HepG2 (cell line): ENCODE results near the gene POU2AF2. TPM values are rescaled to one million over a fixed set of nuclear protein-coding genes. Genes with fewer than 3 reads are reported as not detected.

Experiments
- GATAD1 ChIP-seq: IDR thresholded peaks from 2 replicates; pipeline ENCODE4 v1.6.1; 2016; ENCODE audit warnings: missing genetic modification reagents, missing compliant biosample characterization
- GTF3A ChIP-seq: sonication (generic); formaldehyde crosslinking; conservative IDR thresholded peaks from 2 replicates; pipeline ENCODE4 v1.4.0; 2020; ENCODE audit warnings: mild to moderate bottlenecking, missing genetic modification reagents
- HNF4G ChIP-seq, 2 experiments: sonication (generic) in 1 of 2; formaldehyde crosslinking in 1 of 2; IDR thresholded peaks; 2 replicates each; pipeline versions ENCODE4 v1.4.0 to v1.6.1; 2011 to 2020; ENCODE audit warnings: borderline replicate concordance in 2 of 2, low read depth in 2 of 2, mild to moderate bottlenecking in 2 of 2, low read length in 1 of 2, missing genetic modification reagents in 1 of 2, moderate library complexity in 1 of 2
- HNRNPUL1 ChIP-seq: fragments of 200-400 bp; formaldehyde crosslinking; IDR thresholded peaks from 2 replicates; pipeline ENCODE4 v1.6.1; 2017; ENCODE audit warnings: low read depth, mild to moderate bottlenecking, low read length, moderate library complexity
- PHB2 ChIP-seq: fragments of 450-650 bp; IDR thresholded peaks from 2 replicates; pipeline ENCODE4 v1.6.1; 2018; ENCODE audit not compliant: partially characterized antibody
- SRSF9 ChIP-seq: fragments of 200-400 bp; formaldehyde crosslinking; IDR thresholded peaks from 2 replicates; pipeline ENCODE4 v1.6.1; 2018; ENCODE audit warnings: borderline replicate concordance, mild to moderate bottlenecking, low read depth, low read length; ENCODE audit not compliant: insufficient read depth, poor library complexity, severe bottlenecking
- YEATS4 ChIP-seq: sonication (generic); formaldehyde crosslinking; IDR thresholded peaks from 2 replicates; pipeline ENCODE4 v1.4.0; 2020; ENCODE audit warnings: missing genetic modification reagents, borderline replicate concordance
- ZMYM4 ChIP-seq: sonication (generic); formaldehyde crosslinking; IDR thresholded peaks from 2 replicates; pipeline ENCODE4 v1.8.1; 2023; ENCODE audit warnings: mild to moderate bottlenecking, missing genetic modification reagents
- ZNF331 ChIP-seq: sonication (generic); formaldehyde crosslinking; IDR thresholded peaks from 2 replicates; pipeline ENCODE4 v1.4.0; 2020; ENCODE audit warnings: missing genetic modification reagents
- ZNF773 ChIP-seq: sonication (generic); formaldehyde crosslinking; IDR thresholded peaks from 2 replicates; pipeline ENCODE4 v1.4.0; 2020; ENCODE audit warnings: missing genetic modification reagents, borderline replicate concordance
- ZSCAN30 ChIP-seq: sonication (generic); formaldehyde crosslinking; IDR thresholded peaks from 2 replicates; pipeline ENCODE4 v1.5.0; 2020; ENCODE audit warnings: mild to moderate bottlenecking, missing genetic modification reagents
- polyA plus RNA-seq, 8 experiments: library from polyadenylated mRNA; depleted of rRNA in 3 of 8; stranded (reverse) in 7 of 8; unstranded in 1 of 8; fragments of >200 nt; fragmentation: Illumina TruSeq in 4 of 8; extraction: Trizol in 4 of 8; gene quantifications; 2 replicates each; pipeline versions ENCODE4 v1.2.1 to v1.2.3, GENCODE V29; 2011 to 2016; ENCODE audit warnings: low read depth in 4 of 8, missing spikeins in 1 of 8, mixed read lengths in 1 of 8; ENCODE audit not compliant: insufficient read depth in 1 of 8
- total RNA-seq, 5 experiments: library from RNA; depleted of rRNA; stranded (reverse); fragments of >200 nt; fragmentation: Illumina TruSeq; extraction: Trizol; gene quantifications; 2 replicates each; pipeline ENCODE4 v1.2.3, GENCODE V29; 2016; ENCODE audit warnings: low read depth in 1 of 5
- TF ChIP-seq, protein P1 (sequence below): sonication (generic); formaldehyde crosslinking; IDR thresholded peaks from 2 replicates; pipeline ENCODE4 v1.8.0; 2022; ENCODE audit warnings: missing genetic modification reagents, low read depth, mild to moderate bottlenecking, borderline replicate concordance
- TF ChIP-seq, protein P2 (sequence below): sonication (generic); formaldehyde crosslinking; IDR thresholded peaks from 2 replicates; pipeline ENCODE4 v1.5.1; 2020; ENCODE audit warnings: mild to moderate bottlenecking, missing genetic modification reagents, moderate library complexity
- TF ChIP-seq, protein P3 (sequence below): sonication (generic); formaldehyde crosslinking; IDR thresholded peaks from 2 replicates; pipeline ENCODE4 v1.5.0; 2020; ENCODE audit warnings: missing genetic modification reagents, mild to moderate bottlenecking, borderline replicate concordance
- TF ChIP-seq, protein P4 (sequence below): sonication (generic); formaldehyde crosslinking; IDR thresholded peaks from 2 replicates; pipeline ENCODE4 v1.4.0; 2020; ENCODE audit warnings: missing genetic modification reagents

The POU2AF2 gene
- total and polyA plus RNA-seq, 2 of the 13 experiments (the other 11 are each of a cell fraction or from before 2014, with no cell fraction given) = 0.11 TPM; not detected in 1

DNA sequence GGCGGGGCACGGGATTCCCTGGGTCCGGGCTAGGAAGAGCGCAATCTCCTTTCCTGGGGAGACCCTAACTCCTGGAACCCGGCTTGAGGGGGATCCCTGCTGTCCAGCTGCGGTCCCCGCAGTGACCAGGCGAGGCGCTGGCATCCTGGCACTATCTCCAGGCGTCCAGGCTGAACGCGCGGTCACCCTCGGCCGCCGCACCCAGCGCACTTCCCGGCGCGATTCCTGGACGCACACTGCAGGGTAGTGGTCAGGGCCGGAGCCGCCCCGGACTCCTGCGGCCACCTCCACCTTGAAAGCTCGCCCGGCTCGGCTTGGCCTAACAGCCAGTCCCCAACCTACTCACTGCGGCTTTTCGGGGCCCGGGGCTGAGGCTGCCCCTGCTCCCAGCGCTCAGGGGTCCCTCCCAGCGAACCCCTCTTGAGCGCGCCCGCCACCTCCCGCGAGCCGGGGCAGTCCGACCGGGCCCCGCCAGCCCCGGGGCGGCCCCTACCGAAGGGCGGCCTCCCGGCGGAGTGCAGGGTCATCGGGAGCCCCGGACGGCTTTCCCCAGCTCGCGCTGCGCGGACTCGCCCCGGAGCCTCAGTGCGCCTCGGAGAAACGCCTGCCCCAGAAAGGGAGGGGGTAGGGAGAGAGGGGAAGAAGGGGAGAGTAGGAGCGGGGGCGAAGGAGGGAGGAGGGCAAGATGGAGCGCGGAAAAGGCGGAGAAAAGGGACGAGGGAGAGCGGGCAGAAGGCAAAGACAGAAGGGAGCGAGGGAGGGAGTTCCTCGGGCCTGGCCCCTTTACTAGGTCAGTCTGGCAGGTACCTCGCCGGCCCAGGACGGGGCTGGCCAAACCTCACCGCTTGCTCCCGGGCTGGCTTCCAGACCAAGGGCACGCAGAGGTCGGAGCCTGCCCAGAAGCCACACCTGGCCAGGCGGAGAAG is 53.8 kb downstream of the POU2AF2 start (continued):
- TF ChIP-seq YEATS4 (CRISPR knock-in tag) (peak; percentile 56; the same call in 1 of the 2 replicates), GATAD1 (CRISPR knock-in tag) (peak; percentile 47; the same call in 1 of the 2 replicates), PHB2 (no peak), HNF4G (IDR thresholded peaks at IDR 0.05; ENCODE audit: borderline replicate concordance, low read depth, low read length) (peak; percentile 3; the same call in 1 of the 2 replicates), HNF4G (CRISPR knock-in tag; IDR thresholded peaks at IDR 0.05; ENCODE audit: borderline replicate concordance, low read depth) (no peak), ZNF331 (CRISPR knock-in tag) (0 out of 2 replicates have a peak, but pooled peaks have one; percentile 38), HNRNPUL1 (no peak), ZMYM4 (CRISPR knock-in tag) (peak; percentile 48; the same call in 1 of the 2 replicates), GTF3A (CRISPR knock-in tag) (0 out of 2 replicates have a peak, but pooled peaks have one; percentile 51), SRSF9 (no peak), ZSCAN30 (CRISPR knock-in tag) (peak; percentile 79; the same call in 1 of the 2 replicates), ZNF773 (CRISPR knock-in tag) (no peak)
- TF ChIP-seq, protein P1, sequence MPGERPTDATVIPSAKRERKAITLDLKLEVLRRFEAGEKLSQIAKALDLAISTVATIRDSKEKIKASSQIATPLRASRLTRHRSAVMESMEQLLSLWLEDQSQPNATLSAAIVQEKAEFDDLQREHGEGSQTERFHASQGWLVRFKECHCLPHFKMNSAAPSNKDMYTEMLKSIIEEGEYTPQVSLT (CRISPR knock-in tag) = no peak
- TF ChIP-seq, protein P2, sequence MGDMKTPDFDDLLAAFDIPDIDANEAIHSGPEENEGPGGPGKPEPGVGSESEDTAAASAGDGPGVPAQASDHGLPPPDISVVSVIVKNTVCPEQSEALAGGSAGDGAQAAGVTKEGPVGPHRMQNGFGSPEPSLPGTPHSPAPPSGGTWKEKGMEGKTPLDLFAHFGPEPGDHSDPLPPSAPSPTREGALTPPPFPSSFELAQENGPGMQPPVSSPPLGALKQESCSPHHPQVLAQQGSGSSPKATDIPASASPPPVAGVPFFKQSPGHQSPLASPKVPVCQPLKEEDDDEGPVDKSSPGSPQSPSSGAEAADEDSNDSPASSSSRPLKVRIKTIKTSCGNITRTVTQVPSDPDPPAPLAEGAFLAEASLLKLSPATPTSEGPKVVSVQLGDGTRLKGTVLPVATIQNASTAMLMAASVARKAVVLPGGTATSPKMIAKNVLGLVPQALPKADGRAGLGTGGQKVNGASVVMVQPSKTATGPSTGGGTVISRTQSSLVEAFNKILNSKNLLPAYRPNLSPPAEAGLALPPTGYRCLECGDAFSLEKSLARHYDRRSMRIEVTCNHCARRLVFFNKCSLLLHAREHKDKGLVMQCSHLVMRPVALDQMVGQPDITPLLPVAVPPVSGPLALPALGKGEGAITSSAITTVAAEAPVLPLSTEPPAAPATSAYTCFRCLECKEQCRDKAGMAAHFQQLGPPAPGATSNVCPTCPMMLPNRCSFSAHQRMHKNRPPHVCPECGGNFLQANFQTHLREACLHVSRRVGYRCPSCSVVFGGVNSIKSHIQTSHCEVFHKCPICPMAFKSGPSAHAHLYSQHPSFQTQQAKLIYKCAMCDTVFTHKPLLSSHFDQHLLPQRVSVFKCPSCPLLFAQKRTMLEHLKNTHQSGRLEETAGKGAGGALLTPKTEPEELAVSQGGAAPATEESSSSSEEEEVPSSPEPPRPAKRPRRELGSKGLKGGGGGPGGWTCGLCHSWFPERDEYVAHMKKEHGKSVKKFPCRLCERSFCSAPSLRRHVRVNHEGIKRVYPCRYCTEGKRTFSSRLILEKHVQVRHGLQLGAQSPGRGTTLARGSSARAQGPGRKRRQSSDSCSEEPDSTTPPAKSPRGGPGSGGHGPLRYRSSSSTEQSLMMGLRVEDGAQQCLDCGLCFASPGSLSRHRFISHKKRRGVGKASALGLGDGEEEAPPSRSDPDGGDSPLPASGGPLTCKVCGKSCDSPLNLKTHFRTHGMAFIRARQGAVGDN (CRISPR knock-in tag) = peak; percentile 91
- TF ChIP-seq, protein P3, sequence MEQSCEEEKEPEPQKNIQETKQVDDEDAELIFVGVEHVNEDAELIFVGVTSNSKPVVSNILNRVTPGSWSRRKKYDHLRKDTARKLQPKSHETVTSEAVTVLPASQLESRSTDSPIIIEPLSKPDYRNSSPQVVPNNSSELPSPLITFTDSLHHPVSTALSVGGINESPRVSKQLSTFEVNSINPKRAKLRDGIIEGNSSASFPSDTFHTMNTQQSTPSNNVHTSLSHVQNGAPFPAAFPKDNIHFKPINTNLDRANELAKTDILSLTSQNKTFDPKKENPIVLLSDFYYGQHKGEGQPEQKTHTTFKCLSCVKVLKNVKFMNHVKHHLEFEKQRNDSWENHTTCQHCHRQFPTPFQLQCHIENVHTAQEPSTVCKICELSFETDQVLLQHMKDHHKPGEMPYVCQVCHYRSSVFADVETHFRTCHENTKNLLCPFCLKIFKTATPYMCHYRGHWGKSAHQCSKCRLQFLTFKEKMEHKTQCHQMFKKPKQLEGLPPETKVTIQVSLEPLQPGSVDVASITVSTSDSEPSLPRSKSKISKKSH (CRISPR knock-in tag) = peak; percentile 72
- TF ChIP-seq, protein P4, sequence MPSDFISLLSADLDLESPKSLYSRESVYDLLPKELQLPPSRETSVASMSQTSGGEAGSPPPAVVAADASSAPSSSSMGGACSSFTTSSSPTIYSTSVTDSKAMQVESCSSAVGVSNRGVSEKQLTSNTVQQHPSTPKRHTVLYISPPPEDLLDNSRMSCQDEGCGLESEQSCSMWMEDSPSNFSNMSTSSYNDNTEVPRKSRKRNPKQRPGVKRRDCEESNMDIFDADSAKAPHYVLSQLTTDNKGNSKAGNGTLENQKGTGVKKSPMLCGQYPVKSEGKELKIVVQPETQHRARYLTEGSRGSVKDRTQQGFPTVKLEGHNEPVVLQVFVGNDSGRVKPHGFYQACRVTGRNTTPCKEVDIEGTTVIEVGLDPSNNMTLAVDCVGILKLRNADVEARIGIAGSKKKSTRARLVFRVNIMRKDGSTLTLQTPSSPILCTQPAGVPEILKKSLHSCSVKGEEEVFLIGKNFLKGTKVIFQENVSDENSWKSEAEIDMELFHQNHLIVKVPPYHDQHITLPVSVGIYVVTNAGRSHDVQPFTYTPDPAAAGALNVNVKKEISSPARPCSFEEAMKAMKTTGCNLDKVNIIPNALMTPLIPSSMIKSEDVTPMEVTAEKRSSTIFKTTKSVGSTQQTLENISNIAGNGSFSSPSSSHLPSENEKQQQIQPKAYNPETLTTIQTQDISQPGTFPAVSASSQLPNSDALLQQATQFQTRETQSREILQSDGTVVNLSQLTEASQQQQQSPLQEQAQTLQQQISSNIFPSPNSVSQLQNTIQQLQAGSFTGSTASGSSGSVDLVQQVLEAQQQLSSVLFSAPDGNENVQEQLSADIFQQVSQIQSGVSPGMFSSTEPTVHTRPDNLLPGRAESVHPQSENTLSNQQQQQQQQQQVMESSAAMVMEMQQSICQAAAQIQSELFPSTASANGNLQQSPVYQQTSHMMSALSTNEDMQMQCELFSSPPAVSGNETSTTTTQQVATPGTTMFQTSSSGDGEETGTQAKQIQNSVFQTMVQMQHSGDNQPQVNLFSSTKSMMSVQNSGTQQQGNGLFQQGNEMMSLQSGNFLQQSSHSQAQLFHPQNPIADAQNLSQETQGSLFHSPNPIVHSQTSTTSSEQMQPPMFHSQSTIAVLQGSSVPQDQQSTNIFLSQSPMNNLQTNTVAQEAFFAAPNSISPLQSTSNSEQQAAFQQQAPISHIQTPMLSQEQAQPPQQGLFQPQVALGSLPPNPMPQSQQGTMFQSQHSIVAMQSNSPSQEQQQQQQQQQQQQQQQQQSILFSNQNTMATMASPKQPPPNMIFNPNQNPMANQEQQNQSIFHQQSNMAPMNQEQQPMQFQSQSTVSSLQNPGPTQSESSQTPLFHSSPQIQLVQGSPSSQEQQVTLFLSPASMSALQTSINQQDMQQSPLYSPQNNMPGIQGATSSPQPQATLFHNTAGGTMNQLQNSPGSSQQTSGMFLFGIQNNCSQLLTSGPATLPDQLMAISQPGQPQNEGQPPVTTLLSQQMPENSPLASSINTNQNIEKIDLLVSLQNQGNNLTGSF (CRISPR knock-in tag) = no peak
